GM18951 (cell line): ENCODE measurements around the gene TTC28.

Source experiments
- POLR2A ChIP-seq: IDR thresholded peaks from 4 replicates; pipeline ENCODE4 v1.6.1; 2011; ENCODE audit warnings: mild to moderate bottlenecking; ENCODE audit not compliant: insufficient read length, insufficient read depth; ENCODE audit errors: extremely low read depth
- in situ Hi-C: fragments of 300-500 bp; cut with MboI; formaldehyde crosslinking; loops from one replicate; pipeline ENCODE4 v1.12.0; 2022; ENCODE audit warnings: low sequenced_read_pairs, mixed read lengths, inconsistent platforms; ENCODE audit not compliant: unreplicated experiment

The TTC28 gene

DNA sequence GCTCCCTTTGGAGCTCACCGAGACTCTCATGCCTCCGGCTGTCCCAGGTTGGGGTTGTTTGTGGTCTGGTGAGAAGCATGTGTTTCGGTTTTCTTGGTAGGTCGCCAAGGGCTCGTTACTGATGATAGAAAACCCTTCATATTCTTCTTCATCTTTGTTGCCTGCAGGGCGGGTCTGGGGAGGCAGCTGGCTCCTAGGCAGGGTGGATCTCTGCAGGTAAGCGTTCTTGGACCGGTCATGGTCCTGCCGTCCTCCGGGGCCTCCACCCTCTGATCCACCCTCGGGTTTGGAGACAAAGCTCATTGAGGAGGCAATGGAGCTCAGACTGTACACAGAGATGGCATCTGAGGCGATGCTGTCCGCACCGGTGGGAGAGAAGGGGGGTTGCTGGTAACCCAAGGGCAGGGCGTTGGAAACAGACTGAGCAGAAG, 696.3 kb downstream of the TTC28 start:
- in situ Hi-C loops, result no loop called here
- TF ChIP-seq POLR2A, result no peak

DNA sequence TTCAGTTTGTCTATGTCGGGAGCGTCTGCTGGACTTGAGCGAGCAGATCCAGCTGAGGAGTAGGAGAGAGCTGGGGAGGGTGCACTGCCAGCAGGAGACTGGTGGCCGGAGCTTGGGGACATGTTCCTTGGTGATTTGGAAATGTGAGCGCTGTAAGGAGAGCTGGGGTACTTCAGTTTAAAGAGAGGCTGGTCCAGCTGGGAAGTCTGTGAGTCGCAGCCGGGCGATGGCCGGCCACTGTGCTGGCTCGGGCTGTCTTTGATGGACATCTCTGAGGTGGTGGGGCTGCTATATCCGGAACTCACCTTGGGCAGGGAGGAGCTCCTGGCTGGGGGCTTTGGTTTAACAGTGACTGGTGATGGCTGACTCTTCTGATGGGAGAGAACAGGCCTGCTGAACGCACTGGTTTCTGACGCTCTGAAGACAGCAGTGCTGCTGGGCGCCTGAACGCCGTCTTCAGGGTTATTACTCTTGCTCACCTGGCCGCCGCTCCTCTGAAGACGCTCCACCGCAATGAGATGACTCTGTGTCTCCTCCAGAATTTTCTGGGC, 696.9 kb downstream of the TTC28 start:
- in situ Hi-C loops, result no loop called here
- no peak for TF ChIP-seq POLR2A

DNA sequence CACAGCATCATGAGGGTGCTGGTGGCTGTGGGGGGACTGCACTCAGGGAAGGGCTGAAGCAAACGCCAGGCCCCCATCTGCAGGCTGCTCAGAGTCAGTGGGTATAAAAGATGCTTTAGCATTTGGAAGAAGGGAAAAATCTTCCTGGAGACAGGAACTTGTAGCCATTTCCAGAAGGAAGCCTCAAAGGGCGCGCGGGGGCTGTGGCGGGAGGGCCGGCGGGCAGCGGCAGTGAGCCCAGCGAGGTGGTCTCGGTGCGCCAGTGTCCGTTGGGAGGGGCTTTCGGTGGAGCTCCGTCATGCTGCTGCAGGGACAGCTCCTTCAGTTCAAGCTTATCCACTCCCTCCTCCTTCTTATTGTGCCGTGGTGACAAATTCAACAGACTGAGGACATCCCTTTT, 697.5 kb downstream of the TTC28 start:
- no peak for TF ChIP-seq POLR2A
- in situ Hi-C loops, result no loop called here

DNA sequence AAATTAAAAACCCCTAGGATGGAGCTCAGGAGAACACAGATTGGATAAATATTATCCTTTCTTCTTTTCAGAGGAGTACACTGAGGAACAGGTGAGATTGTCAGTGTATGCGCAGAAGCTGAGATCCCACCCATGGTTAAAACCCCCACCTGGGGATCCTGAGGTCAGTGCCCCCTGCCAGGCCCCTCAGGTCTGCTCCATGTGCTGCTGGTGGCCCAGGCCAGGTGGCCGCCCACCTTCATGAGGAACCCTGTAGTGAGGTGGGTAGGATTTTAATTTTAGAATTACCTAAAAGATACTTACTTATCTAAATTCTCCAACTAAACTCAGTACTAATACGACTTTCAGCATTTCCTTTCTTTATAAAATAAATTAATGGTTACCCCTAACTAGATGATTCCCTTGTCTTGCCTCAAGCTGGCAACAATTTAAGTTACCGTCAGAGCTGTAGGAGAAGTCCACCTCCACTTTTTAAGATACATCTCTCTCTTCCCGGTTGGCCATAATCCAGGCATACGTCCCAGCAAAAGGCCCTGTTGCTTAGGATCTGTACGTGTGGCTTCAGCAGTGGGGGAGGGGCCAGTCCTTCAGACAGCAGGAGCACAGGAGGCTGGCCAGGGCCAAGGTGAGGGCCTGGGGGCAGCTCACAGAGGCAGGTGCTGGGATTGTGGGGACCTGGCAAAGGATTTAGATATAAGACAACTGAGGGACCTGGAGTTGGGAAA, 699.1 kb downstream of the TTC28 start:
- in situ Hi-C loops, result no loop called here
- TF ChIP-seq POLR2A, result no peak

DNA sequence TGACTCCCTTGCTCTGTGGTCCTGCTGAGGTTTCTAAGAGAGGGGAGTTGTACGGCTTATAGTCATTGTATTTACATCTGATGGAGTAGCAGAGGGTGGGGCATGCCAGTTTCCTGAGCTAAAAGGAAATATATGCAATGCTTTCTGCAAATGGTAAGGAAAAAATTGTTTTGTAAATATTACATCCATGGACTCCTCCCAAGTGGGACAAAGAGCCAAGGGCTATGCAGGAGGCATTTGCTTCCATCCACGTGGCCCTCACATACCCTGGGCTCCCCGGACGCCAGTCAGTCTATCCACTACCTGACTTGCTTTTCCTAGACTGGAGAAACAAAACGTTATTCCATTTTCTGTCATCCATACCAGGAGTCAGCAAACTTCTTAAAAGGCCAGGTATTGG, 700.8 kb downstream of the TTC28 start:
- in situ Hi-C loops, result no loop called here
- no peak for TF ChIP-seq POLR2A

DNA sequence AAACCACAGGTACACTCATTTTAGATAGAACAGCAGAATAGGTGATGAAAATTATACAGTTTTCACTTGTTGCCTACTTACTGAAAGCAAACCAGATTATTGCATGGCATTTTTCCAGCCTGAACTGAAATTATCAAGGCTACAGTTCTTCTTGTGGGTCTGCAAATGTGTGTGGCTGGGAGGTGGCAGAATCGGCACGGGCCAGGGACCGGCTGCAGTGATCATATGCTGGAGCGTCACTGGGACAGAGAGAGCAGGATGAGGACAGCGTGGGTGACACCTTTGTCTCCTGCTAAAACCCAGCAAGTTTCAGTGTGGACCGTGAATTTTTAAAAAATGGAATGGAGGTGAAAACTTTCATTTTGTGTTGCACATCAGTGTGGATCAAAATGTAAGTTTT, 701.3 kb downstream of the TTC28 start:
- in situ Hi-C loops, result no loop called here

DNA sequence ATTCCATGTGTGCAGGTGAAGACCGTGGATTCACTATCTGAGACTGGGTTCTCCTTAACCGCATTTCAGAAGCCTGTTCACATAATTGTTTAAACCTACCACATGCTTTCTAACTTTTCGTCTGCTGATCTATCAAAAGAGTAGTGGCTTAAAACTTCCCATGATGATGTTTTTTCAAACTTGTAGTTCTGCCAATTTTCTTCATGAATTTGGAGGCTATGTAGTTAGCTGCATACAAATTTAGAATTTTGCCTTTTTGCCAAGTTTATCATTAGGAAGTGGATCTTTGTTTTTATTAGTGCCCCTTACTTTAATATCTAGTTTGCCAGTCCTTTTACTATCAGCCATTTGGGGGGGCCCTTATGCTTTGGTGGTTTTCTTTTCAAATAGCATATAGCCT, 703.1 kb downstream of the TTC28 start:
- no peak for TF ChIP-seq POLR2A
- in situ Hi-C loops, result no loop called here

More for the DNA sequence above, 701.3 kb downstream of the TTC28 start:
- TF ChIP-seq POLR2A, result no peak

DNA sequence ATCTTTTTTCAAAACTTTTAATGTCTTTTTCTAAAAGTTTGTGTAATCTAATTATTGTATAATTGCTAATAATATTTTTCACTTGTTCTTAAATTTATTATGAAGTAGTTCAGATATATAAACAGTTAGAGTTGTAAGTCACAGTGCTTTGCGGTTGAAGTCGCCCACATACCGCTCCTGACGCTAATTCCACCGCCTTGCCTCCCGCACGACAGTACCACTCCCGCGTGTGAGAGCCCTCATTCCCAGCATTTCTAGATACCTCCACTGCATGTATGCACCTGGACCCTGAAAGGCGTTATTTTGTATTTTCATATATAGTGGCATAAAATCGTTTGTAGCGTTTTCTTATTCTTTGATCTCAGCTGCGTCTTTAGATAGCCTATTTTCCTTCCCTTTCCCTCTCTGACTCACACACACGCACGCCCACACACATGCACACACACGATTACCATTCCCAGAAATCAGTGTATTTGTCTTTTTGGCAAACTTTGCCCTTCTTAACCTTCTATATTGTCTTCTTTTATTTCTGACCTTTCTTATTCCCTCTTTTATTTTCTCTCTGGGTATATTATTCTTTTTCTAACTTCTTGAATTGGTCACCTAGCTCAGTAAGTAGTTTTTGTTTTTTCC, 704.1 kb downstream of the TTC28 start:
- no peak for TF ChIP-seq POLR2A
- in situ Hi-C loops, result no loop called here

DNA sequence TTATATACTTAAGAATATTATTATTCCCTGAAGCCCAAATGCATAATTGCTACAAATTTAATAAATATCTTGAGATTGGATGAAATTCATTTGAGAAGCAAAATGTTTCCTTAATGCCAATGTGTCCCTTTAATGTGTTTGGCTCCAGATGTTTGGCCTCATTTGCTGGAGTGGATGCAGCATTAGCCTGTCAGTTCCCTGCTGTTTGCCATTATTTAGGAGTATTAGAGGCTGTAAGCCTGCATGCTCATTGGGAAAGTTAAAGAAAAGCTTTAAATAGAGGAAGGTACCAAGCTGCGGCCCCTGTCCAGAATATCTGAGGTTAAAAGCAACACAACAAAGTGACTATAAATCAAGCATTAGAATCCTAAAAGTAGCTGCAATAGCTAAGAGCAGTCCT, 705.8 kb downstream of the TTC28 start:
- no peak for TF ChIP-seq POLR2A
- in situ Hi-C loops, result no loop called here

DNA sequence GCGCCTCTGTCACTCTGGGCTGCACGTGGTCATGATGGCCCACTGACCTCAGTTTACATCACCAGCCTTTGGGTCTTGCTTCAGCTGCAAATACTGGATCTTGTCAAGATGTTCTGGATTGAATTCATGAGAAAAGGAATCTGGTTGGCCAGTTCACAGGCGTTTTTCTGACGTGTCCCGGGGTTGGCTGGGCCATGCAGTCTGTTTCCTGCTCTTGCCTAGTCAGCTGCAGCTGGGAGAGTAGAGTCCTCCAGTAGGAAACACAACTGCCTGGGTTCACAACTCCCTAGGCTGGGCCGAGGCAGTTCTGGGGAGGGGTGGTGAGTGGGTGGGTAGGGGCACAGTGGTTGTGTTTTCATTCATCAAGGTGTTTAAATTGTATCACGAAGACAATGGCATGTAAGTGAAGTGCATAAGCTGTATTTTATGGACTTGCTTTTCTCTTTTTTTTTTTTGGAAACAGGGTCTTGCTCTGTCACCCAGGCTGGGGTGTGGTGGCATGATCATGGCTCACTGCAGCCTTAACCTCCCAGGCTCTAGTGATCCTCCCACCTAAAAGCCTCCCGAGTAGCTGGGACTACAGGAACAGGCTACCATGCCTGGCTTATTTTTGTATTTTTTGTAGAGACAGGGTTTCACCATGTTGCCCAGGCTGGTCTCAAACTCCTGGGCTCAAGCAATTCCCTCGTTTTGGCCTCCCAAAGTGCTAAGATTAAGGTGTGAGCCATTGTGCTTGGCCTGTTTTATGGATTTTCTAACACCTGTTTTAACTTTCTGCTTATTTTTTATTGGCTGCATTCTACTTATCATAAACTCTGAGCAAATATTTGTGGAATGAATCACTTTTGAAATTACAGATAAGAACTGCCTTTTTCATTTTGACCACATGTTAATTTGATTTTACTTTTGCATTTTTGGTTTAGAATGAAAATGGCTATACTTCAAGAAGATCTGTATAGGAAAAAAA, 706.6 kb downstream of the TTC28 start:
- no peak for TF ChIP-seq POLR2A
- in situ Hi-C loops, result no loop called here

DNA sequence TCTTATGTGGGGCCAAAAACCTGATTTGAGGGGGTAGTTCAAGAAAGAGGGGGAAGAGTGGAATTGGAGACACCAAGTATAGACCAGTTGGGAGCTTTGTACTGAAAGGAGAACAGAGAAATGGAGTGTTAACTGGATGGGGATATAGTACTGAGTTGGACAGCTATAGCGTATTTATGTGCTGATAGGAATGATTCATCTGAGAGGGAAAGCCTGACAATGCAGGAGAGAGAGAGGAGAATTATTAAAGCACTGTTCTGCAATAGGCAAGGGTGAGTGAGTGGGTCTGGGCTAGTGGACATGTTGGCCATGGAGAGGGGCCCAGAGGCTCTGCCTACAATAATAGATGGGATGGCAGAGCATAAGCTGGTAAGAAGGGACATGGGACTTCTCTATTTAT, 707.7 kb downstream of the TTC28 start:
- no peak for TF ChIP-seq POLR2A
- in situ Hi-C loops, result no loop called here

DNA sequence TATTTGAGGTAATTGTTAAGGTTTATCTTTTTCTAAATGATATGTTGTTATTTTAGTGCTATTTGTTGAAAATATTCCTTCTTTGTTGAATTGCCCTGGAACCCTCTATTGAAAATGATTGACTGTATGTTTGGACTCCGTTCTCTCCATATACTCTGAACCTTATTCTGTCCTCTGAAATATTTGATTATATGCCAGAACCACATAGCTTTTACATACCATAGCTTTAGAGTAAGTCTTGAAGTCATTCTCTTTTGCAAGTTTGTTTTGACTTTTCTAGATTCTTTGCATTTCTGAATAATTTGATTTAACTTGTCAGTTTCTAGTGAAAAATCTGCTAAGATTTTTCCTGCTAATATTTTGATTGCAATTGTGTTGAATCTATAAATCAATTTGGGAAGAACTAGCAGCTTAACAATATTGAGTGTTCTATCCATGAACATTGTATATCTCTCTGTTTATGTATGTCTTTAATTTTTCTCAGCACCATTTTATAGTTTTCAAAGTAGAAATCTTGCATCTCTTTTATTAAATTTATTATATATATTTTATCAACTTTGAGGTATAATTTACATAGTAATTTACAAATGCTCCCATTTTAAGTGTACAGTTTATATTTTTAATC, 708.9 kb downstream of the TTC28 start:
- TF ChIP-seq POLR2A, result no peak
- in situ Hi-C loops, result no loop called here

DNA sequence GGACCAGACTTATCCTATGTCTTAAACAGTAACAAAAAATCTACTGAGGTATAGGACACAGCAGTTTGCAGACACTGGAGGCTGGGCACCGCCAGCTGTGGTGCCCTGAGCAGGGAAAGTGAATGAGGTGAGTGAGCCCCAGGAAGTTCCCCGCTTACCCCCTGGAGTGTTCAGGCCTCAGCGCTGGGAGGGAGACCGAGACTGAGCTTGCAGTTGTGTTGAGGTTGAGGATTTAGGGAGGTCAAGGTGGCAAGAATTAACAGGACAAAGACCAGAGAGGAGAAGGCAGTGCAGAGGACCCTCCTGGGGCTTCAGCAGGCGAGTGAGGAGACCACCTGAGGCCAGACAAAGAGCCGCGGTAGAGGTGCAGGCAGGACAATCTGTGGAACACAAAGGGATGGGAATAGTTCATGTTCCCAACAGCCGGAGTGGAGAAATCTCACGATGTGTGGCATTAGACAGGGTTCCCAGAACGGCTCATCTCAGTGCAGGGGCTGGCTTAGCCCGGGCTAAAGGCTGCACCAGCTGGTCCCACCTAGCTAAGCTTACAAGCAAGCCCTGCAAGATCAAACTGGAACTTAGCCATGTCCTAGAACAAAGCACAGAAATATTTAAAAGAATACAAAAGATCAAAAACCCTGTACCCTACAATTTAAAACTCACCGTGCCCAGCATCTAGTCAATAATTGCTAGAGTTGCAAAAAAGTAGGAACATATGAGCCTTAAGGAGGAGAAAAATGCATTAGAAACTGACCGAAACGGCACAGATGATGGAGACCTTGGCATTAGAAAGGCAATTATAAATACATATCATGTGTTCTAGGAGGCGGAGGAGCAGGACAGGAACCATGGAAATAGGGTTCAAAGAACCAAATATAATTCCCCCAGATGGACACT, 713.2 kb downstream of the TTC28 start:
- no peak for TF ChIP-seq POLR2A
- in situ Hi-C loops, result no loop called here
